ENCODE results near the gene XPO4.

- TF ChIP-seq CTCF (IDR thresholded peaks at IDR 0.05) (no peak), POLR2A (IDR thresholded peaks at IDR 0.05) (no peak)
These were observed 112.9 kb downstream of the XPO4 start for GRCh38 chr13:20789665-20790064.

Data from suprapubic skin (tissue), 3 donors.